Activated T-helper 1 cell treated with Interleukin-2 at 50 U/mL for 16 hours (primary cell): ENCODE data around the gene DAAM2.

Experiments used
- DNase-seq: peaks from one replicate; pipeline ENCODE4 v3.0.0-alpha.2; 2020; ENCODE audit warnings: low read depth

The DAAM2 gene

GRCh38 chr6:39848171-39848570 is 56.0 kb downstream of the DAAM2 start:
- no peak for DNase-seq

GRCh38 chr6:39849228-39849627 is 57.1 kb downstream of the DAAM2 start:
- no peak for DNase-seq

GRCh38 chr6:39849764-39850163 is 57.6 kb downstream of the DAAM2 start:
- DNase-seq = no peak

- no peak for DNase-seq
Measured at GRCh38 chr6:39850736-39851297, 58.6 kb downstream of the DAAM2 start.

GRCh38 chr6:39851331-39851730 is 59.2 kb downstream of the DAAM2 start:
- no peak for DNase-seq

GRCh38 chr6:39852324-39852723 is 60.1 kb downstream of the DAAM2 start:
- no peak for DNase-seq

GRCh38 chr6:39853604-39854003 is 61.4 kb downstream of the DAAM2 start:
- DNase-seq = no peak

GRCh38 chr6:39855356-39855995 is 63.3 kb downstream of the DAAM2 start:
- DNase-seq = no peak

- no peak for DNase-seq
Measured at GRCh38 chr6:39859025-39859424, 66.8 kb downstream of the DAAM2 start.

- no peak for DNase-seq
Measured at GRCh38 chr6:39861663-39862062, 69.5 kb downstream of the DAAM2 start.

GRCh38 chr6:39865011-39865888 is 73.1 kb downstream of the DAAM2 start:
- peak; percentile 3 for DNase-seq

- DNase-seq = no peak
Measured at GRCh38 chr6:39867592-39867991, 75.4 kb downstream of the DAAM2 start.

- DNase-seq = no peak
Measured at GRCh38 chr6:39870950-39871349, 78.8 kb downstream of the DAAM2 start.

- DNase-seq = no peak
Measured at GRCh38 chr6:39873439-39873838, 81.3 kb downstream of the DAAM2 start.

- no peak for DNase-seq
Measured at GRCh38 chr6:39876111-39876510, 83.9 kb downstream of the DAAM2 start.

GRCh38 chr6:39876826-39877225 is 84.7 kb downstream of the DAAM2 start:
- no peak for DNase-seq

- DNase-seq = no peak
Measured at GRCh38 chr6:39879535-39879934, 87.4 kb downstream of the DAAM2 start.

GRCh38 chr6:39880594-39880993 is 88.4 kb downstream of the DAAM2 start:
- DNase-seq = no peak

- DNase-seq = no peak
Measured at GRCh38 chr6:39881851-39882530, 89.8 kb downstream of the DAAM2 start.

- no peak for DNase-seq
Measured at GRCh38 chr6:39882531-39882899, 90.3 kb downstream of the DAAM2 start.

GRCh38 chr6:39884696-39885095 is 92.5 kb downstream of the DAAM2 start:
- DNase-seq = no peak

GRCh38 chr6:39885691-39886090 is 93.5 kb downstream of the DAAM2 start:
- no peak for DNase-seq

- no peak for DNase-seq
Measured at GRCh38 chr6:39886871-39887270, 94.7 kb downstream of the DAAM2 start.
